Colonic mucosa (tissue), 4 donors: ENCODE data around the gene TXK. TPM values are rescaled to one million over a fixed set of nuclear protein-coding genes. Genes with fewer than 3 reads are reported as not detected.

ENCODE experiments used
- DNase-seq: peaks from one replicate; pipeline ENCODE4 v3.0.0-alpha.2; 2020
- H3K27ac ChIP-seq: fragments of 200-600 bp; one replicate; pipeline ENCODE4 v1.8.0; 2021
- H3K27me3 ChIP-seq: fragments of 200-600 bp; one replicate; pipeline ENCODE4 v1.8.0; 2021
- H3K36me3 ChIP-seq: fragments of 200-600 bp; one replicate; pipeline ENCODE4 v1.8.0; 2021
- H3K4me1 ChIP-seq: fragments of 200-600 bp; one replicate; pipeline ENCODE4 v1.8.0; 2021; ENCODE audit warnings: mild to moderate bottlenecking
- H3K4me3 ChIP-seq: fragments of 200-600 bp; one replicate; pipeline ENCODE4 v1.8.0; 2021
- H3K9ac ChIP-seq, 2 donors: one replicate each; pipeline ENCODE4 v1.7.0; 2013; ENCODE audit warnings: control low read depth in 2 of 2, low read depth in 2 of 2, low read length in 2 of 2
- H3K9me3 ChIP-seq: fragments of 200-600 bp; one replicate; pipeline ENCODE4 v1.8.0; 2021
- intact Hi-C: fragments of 100-400 bp; cut with DNase I; formaldehyde crosslinking; loops from one replicate; pipeline ENCODE4 v1.14.1; 2022
- total RNA-seq, 2 donors: library from RNA; stranded (reverse); fragmentation: NEBNext Ultra II Directional in 1 of 2; extraction: Animal tissue kit (Norgen Biotek cat#: 25700) in 1 of 2; gene quantifications; one replicate each; pipeline ENCODE4 v1.2.1, GENCODE V29; 2021
- TF ChIP-seq, protein P1 (sequence below): fragments of 200-600 bp; IDR thresholded peaks from one replicate; pipeline ENCODE4 v1.8.0; 2022; ENCODE audit warnings: antibody characterized with exemption, mild to moderate bottlenecking
- donor health status: healthy.
- donor health status: DM: no; HTN: no; CAD: no.
- donor health status: DM: no; HTN: no; CAD: no.

TXK gene
- total RNA-seq, 2 donors from 2014 or later: 0.57 to 0.72 TPM

DNA sequence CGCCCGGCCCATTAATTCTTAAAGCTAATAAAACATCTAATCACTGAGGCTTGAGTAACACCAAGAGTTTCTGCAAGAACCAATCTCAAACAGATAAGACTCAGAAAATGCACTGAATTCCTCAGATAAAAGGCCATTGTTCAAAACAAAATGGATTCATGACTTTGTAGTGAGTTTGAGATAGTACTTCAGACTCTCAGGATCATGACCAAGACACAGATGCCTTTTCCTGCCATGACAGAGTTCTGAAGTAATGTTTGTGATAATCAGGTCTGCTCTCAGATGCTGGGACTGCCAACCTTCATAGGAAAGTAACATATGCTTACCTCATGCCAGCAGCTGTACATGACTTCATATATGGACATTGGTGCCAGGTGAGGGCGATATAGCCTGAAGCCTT is 62.9 kb downstream of the TXK start:
- no peak for DNase-seq

DNA sequence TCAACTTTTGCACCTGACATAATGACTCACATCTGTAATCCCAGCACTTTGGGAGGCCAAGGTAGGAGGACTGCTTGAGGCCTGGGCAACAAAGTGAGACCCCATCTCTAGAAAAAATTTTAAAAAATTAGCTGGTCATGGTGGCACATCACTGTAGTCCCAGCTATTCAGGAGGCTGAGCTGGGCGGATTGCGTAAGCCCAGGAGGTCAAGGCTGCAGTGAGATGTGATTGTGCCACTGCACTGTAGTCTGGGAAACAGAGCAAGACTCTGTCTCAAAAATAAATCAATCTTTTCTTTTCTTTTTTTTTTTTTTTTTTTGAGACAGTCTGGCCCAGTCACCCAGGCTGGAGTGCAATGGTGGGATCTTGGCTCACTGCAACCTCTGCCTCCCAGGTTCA is 65.0 kb downstream of the TXK start:
- no peak for DNase-seq
- Histone ChIP-seq H3K4me3 (no peak overlapping the region), H3K27ac (no peak overlapping the region), H3K9me3 (no peaks in the 10 kb centered on the region), H3K27me3 (no peaks in the 10 kb centered on the region), H3K36me3 (no peaks in the 10 kb centered on the region), H3K4me1 (no peaks in the 10 kb centered on the region), H3K9ac (no peak overlapping the region)
- intact Hi-C loops: no loop called here
- TF ChIP-seq, protein P1, sequence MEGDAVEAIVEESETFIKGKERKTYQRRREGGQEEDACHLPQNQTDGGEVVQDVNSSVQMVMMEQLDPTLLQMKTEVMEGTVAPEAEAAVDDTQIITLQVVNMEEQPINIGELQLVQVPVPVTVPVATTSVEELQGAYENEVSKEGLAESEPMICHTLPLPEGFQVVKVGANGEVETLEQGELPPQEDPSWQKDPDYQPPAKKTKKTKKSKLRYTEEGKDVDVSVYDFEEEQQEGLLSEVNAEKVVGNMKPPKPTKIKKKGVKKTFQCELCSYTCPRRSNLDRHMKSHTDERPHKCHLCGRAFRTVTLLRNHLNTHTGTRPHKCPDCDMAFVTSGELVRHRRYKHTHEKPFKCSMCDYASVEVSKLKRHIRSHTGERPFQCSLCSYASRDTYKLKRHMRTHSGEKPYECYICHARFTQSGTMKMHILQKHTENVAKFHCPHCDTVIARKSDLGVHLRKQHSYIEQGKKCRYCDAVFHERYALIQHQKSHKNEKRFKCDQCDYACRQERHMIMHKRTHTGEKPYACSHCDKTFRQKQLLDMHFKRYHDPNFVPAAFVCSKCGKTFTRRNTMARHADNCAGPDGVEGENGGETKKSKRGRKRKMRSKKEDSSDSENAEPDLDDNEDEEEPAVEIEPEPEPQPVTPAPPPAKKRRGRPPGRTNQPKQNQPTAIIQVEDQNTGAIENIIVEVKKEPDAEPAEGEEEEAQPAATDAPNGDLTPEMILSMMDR: no peak

More for the DNA sequence above, 62.9 kb downstream of the TXK start:
- TF ChIP-seq, protein P1: no peak
- H3K9ac ChIP-seq: no peak overlapping the region
- no peaks in the 10 kb centered on the region for H3K9me3 ChIP-seq
- intact Hi-C loops: no loop called here
- H3K4me1 ChIP-seq: no peaks in the 10 kb centered on the region
- H3K27ac ChIP-seq: no peak overlapping the region
- no peak overlapping the region for H3K4me3 ChIP-seq
- no peaks in the 10 kb centered on the region for H3K36me3 ChIP-seq
- H3K27me3 ChIP-seq: no peaks in the 10 kb centered on the region

DNA sequence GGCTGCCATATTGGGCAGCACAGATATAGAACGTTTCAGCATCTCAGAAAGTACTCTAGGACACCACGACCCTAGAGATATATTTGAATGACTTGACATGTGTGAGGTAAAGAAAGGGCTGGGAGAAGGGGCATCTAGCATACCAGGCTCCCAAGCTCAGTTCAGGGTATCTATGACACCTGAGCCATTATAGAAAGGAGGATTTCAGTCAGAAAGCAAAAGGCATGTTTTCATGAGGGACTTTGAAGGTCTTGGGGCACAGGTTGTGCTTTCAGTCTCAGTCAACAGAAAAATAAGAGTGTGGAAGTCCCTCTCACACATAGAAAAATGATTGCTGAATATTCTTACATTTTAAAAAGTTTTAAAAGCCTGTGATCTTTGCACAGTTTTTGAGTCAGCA is 65.9 kb downstream of the TXK start:
- intact Hi-C loops: no loop called here
- H3K4me1 ChIP-seq: no peaks in the 10 kb centered on the region
- TF ChIP-seq, protein P1: no peak

DNA sequence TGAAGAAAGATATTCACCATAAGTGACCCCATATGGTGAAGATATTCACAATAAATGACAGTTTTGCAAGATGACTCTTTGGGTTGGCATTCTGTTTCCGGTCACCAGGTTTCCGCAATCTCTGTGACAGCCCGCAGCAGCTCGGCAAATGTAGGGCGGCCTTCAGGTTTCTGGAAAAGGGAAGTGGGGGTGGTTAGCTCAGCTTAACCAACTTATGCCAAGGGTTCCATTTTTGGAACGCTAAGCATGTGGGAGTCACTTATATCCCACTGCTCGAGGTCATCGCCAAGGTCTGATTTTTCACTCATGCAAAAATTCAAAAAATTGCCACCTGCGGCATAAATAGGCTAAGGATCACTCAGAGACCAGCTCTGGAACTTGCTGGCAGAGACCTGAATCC is 66.5 kb downstream of the TXK start:
- Histone ChIP-seq H3K9me3 (no peaks in the 10 kb centered on the region), H3K9ac (no peak overlapping the region), H3K27me3 (no peaks in the 10 kb centered on the region), H3K4me1 (no peaks in the 10 kb centered on the region), H3K36me3 (no peaks in the 10 kb centered on the region), H3K4me3 (no peak overlapping the region), H3K27ac (no peak overlapping the region)
- intact Hi-C loops: no loop called here
- TF ChIP-seq, protein P1: no peak
- DNase-seq: no peak

More for the DNA sequence above, 65.9 kb downstream of the TXK start:
- Histone ChIP-seq H3K9ac (no peak overlapping the region), H3K36me3 (no peaks in the 10 kb centered on the region), H3K4me3 (no peak overlapping the region), H3K9me3 (no peaks in the 10 kb centered on the region), H3K27me3 (no peaks in the 10 kb centered on the region), H3K27ac (no peak overlapping the region)
- no peak for DNase-seq

DNA sequence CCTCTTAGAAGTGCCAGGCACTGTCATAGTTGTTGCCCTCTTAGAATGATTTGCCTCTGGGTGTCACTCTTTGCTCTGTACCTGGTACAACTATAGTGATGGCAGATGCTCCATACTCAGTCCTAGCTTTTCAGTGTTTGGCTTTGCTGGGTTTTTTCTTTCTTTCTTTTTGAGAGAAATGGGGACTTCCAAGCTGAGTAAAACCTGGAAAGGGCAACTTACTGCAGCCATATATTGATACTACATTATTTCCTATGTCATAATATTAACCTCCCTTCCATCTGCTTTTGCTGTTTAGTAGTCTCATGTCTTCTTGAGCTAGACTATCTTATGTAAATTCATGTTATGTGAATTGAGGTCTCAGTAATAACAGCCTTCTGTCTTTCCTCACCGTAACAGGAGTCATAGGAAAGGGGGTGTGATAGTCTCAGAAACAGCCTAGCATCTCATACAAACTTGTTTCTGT is 68.4 kb downstream of the TXK start:
- DNase-seq: no peak
- no peak overlapping the region for H3K4me3 ChIP-seq
- TF ChIP-seq, protein P1: no peak
- no peak overlapping the region for H3K27ac ChIP-seq
- intact Hi-C loops: no loop called here
- no peaks in the 10 kb centered on the region for H3K36me3 ChIP-seq
- H3K9me3 ChIP-seq: no peaks in the 10 kb centered on the region
- no peaks in the 10 kb centered on the region for H3K27me3 ChIP-seq
- H3K4me1 ChIP-seq: no peaks in the 10 kb centered on the region
- no peak overlapping the region for H3K9ac ChIP-seq
